ENCODE data around the gene CLEC3B.

- TF ChIP-seq CTCF (conservative IDR thresholded peaks at IDR 0.05) (no peak), ZFX (IDR thresholded peaks at IDR 0.05) (no peak)
Measured at GRCh38 chr3:45064512-45065372, 38.6 kb downstream of the CLEC3B start.

Data from C4-2B (cell line).